ENCODE data around the gene RLN1. TPM values are rescaled to one million over a fixed set of nuclear protein-coding genes. Genes with fewer than 3 reads are reported as not detected.
"Not testable (repeated sequence)": the region's sequence is repeated elsewhere in the genome, so short reads cannot be mapped to it uniquely, and the experiment has no call there.

Gene RLN1
- polyA plus RNA-seq, 2 of the 4 experiments (the other 2 are of a cell fraction): 0.23 TPM; not detected in 1

DNA sequence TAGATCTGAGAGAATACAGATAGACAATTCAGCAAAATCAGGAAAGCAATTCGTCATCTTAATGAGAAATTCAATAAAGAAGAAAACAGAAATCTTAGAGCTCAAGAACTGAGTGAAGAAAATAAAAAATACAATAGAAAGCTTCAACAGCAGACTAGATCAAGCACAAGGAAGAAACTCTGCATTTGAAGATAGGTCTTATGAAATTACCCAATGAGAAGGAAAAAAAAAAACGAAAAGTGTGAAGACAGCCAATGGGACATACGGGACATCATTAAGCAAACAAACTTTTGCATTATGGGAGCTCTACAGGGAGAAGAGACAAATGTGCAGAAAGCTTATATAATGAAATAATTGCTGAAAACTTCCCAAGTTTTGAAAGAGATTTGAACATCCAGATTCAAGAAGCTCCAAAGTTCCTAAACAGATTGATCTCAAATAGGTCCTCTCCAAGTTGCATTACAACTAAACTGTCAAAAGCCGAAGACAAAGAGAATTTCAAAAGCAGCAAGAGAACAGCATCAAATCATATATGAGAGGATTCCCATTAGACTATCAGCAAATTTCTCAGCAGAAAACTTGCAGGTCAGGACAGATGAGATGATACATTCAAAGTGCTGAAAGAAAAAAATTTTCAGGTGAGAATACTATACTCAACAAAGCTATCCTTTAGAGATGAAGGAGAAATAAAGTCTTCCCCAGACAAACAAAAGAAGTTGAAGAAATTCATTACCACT is 24.3 kb downstream of the RLN1 start:
- POLR2A ChIA-PET: no interaction called here
- DNase-seq (ENCODE audit: low read depth in 1 of 2, low spot score in 1 of 2) (no peak), FAIRE-seq (peak; percentile 78), ATAC-seq (no peak)
- WGBS (ENCODE audit: missing lambda C conversion rate): 17% methylated on average over 4 of the region's 4 CpGs
- H3K4me3 ChIP-seq: no peak overlapping the region
- H3K4me2 ChIP-seq: no peak overlapping the region
- H3K9me3 ChIP-seq: peaks cover 22% of the 10 kb centered on the region; the same call in 2 of the 3 replicates
- H3K4me1 ChIP-seq: no peaks in the 10 kb centered on the region
- H3K27ac ChIP-seq: no peak overlapping the region
- no peak for TF ChIP-seq JUN (IDR thresholded peaks at IDR 0.05)
- TF ChIP-seq CHD4 (IDR thresholded peaks at IDR 0.05; ENCODE audit: borderline replicate concordance): no peak
- CTCF ChIA-PET: interaction anchor here (0.6 to 1.4 kb wide), 3 partner anchors 129 to 1237 kb away, joined by 3 to 4 read pairs (median 3); no protein-coding TSS in a partner anchor

DNA sequence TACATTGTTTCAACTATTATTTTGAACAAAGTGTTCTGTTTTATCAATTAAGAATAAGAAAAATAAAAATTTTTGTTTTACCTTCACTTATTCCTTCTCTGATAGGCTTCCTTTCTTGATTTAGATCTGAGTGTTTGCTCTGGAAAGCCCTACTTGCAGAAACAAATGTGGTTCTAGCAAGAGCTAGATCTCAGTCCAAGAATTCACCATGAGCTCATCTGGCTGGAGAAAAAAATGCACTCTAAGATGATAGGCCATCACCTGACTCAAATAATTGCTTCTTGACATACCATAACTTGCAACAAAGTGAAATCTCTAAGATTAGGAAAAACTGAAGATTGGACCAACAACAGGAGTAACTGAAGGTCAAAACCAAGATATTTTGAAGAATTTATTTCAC is 28.8 kb downstream of the RLN1 start:
- no peaks in the 10 kb centered on the region for H3K4me1 ChIP-seq
- ChIA-PET POLR2A (no interaction called here), CTCF (interaction anchor here (1.7 kb wide), 1 partner anchor 125 kb away, joined by 5 read pairs; no protein-coding TSS in a partner anchor)
- peaks cover 19% of the 10 kb centered on the region; the same call in 2 of the 3 replicates for H3K9me3 ChIP-seq
- no peak for TF ChIP-seq NR3C1 (IDR thresholded peaks at IDR 0.05)
- TF ChIP-seq, protein P1, sequence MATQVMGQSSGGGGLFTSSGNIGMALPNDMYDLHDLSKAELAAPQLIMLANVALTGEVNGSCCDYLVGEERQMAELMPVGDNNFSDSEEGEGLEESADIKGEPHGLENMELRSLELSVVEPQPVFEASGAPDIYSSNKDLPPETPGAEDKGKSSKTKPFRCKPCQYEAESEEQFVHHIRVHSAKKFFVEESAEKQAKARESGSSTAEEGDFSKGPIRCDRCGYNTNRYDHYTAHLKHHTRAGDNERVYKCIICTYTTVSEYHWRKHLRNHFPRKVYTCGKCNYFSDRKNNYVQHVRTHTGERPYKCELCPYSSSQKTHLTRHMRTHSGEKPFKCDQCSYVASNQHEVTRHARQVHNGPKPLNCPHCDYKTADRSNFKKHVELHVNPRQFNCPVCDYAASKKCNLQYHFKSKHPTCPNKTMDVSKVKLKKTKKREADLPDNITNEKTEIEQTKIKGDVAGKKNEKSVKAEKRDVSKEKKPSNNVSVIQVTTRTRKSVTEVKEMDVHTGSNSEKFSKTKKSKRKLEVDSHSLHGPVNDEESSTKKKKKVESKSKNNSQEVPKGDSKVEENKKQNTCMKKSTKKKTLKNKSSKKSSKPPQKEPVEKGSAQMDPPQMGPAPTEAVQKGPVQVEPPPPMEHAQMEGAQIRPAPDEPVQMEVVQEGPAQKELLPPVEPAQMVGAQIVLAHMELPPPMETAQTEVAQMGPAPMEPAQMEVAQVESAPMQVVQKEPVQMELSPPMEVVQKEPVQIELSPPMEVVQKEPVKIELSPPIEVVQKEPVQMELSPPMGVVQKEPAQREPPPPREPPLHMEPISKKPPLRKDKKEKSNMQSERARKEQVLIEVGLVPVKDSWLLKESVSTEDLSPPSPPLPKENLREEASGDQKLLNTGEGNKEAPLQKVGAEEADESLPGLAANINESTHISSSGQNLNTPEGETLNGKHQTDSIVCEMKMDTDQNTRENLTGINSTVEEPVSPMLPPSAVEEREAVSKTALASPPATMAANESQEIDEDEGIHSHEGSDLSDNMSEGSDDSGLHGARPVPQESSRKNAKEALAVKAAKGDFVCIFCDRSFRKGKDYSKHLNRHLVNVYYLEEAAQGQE (IDR thresholded peaks at IDR 0.05): no peak
- TF ChIP-seq FOSB (CRISPR knock-in tag; IDR thresholded peaks at IDR 0.05): no peak
- no peak for TF ChIP-seq RARB (CRISPR knock-in tag; IDR thresholded peaks at IDR 0.05)
- no peak for TF ChIP-seq NFE2L2 (conservative IDR thresholded peaks at IDR 0.05; ENCODE audit: low read length)
- no peak for TF ChIP-seq ZNF302 (CRISPR knock-in tag; IDR thresholded peaks at IDR 0.05)
- TF ChIP-seq JUNB (IDR thresholded peaks at IDR 0.05): no peak
- no peak for TF ChIP-seq CHD2 (IDR thresholded peaks at IDR 0.05; ENCODE audit: low read length, partially characterized antibody)
- no peak for TF ChIP-seq RCOR1 (IDR thresholded peaks at IDR 0.05; ENCODE audit: low read depth, low read length)
- no peak for TF ChIP-seq EP300 (IDR thresholded peaks at IDR 0.05)
- TF ChIP-seq HOXB13 (CRISPR knock-in tag; IDR thresholded peaks at IDR 0.05; ENCODE audit: low read depth): no peak
- TF ChIP-seq NPAS2 (CRISPR knock-in tag; IDR thresholded peaks at IDR 0.05; ENCODE audit: borderline replicate concordance): no peak
- TF ChIP-seq CBX8 (IDR thresholded peaks at IDR 0.05): no peak
- TF ChIP-seq HDAC2 (IDR thresholded peaks at IDR 0.05): no peak
- TF ChIP-seq JUN (IDR thresholded peaks at IDR 0.05): no peak
- TF ChIP-seq, protein P2, sequence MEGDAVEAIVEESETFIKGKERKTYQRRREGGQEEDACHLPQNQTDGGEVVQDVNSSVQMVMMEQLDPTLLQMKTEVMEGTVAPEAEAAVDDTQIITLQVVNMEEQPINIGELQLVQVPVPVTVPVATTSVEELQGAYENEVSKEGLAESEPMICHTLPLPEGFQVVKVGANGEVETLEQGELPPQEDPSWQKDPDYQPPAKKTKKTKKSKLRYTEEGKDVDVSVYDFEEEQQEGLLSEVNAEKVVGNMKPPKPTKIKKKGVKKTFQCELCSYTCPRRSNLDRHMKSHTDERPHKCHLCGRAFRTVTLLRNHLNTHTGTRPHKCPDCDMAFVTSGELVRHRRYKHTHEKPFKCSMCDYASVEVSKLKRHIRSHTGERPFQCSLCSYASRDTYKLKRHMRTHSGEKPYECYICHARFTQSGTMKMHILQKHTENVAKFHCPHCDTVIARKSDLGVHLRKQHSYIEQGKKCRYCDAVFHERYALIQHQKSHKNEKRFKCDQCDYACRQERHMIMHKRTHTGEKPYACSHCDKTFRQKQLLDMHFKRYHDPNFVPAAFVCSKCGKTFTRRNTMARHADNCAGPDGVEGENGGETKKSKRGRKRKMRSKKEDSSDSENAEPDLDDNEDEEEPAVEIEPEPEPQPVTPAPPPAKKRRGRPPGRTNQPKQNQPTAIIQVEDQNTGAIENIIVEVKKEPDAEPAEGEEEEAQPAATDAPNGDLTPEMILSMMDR (IDR thresholded peaks at IDR 0.05): no peak
- H3K4me2 ChIP-seq: no peak overlapping the region
- H3K4me3 ChIP-seq: no peak overlapping the region
- no peak overlapping the region for H3K27ac ChIP-seq
- ATAC-seq: no peak
- no peak for FAIRE-seq
- DNase-seq (ENCODE audit: low read depth in 1 of 2, low spot score in 1 of 2): no peak

DNA sequence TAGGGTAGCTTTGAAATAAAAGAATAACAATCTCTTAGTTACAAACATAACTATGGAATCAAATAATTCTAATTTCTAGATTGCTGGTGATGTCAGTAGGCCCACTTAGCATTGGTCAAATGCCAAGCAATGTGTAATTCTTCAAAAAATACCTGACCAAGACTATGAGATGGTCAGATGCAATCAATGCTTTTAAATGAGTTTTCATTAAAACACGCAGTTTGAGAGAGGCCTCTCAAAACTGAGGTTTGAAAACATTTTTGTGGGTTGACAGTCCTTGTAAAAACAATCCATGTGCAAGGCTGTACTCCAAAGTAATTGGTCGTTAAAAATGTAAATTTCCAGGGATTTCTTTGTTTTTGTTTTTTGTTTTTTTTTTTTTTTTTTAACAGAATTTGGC is 33.9 kb downstream of the RLN1 start:
- DNase-seq (ENCODE audit: low read depth in 1 of 2, low spot score in 1 of 2) (no peak), ATAC-seq (no peak), FAIRE-seq (no peak)
- TF ChIP-seq, protein P3, sequence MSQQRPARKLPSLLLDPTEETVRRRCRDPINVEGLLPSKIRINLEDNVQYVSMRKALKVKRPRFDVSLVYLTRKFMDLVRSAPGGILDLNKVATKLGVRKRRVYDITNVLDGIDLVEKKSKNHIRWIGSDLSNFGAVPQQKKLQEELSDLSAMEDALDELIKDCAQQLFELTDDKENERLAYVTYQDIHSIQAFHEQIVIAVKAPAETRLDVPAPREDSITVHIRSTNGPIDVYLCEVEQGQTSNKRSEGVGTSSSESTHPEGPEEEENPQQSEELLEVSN (IDR thresholded peaks at IDR 0.05; ENCODE audit: borderline replicate concordance, low read depth): no peak
- no peak for TF ChIP-seq RAD21 (conservative IDR thresholded peaks at IDR 0.05 in 1 of 2, IDR thresholded peaks at IDR 0.05 in 1 of 2)
- TF ChIP-seq POLR2A (IDR thresholded peaks at IDR 0.05; ENCODE audit: low read length): no peak
- no peak for TF ChIP-seq FOSL2 (IDR thresholded peaks at IDR 0.05)
- TF ChIP-seq FOSL2 (CRISPR knock-in tag; IDR thresholded peaks at IDR 0.05): no peak
- no peak for TF ChIP-seq HDAC2 (IDR thresholded peaks at IDR 0.05)
- TF ChIP-seq HEYL (CRISPR knock-in tag; IDR thresholded peaks at IDR 0.05): no peak
- no peak for TF ChIP-seq KDM1A (IDR thresholded peaks at IDR 0.05; ENCODE audit: low read depth)
- no peak for TF ChIP-seq RCOR1 (IDR thresholded peaks at IDR 0.05; ENCODE audit: low read depth, low read length)
- ChIA-PET CTCF (no interaction called here), POLR2A (no interaction called here)
- Histone ChIP-seq H3K9me3 (no peaks in the 10 kb centered on the region), H3K4me2 (no peak overlapping the region), H3K4me1 (no peaks in the 10 kb centered on the region), H3K4me3 (no peak overlapping the region), H3K27ac (no peak overlapping the region)
- WGBS (ENCODE audit: missing lambda C conversion rate): 40% methylated on average over 2 of the region's 2 CpGs

- FAIRE-seq: peak; percentile 98
- 29% methylated on average over 15 of the region's 50 CpGs for WGBS (ENCODE audit: missing lambda C conversion rate)
- DNase-seq (ENCODE audit: low read depth in 1 of 2, low spot score in 1 of 2); POLR2A ChIA-PET; H3K9me3 ChIP-seq; H3K27ac ChIP-seq; CTCF ChIA-PET; H3K4me1 ChIP-seq; H3K4me3 ChIP-seq: not testable (repeated sequence)
- H3K4me2 ChIP-seq: peak within 1 kb of the TSS; percentile 68
- ATAC-seq: peak; percentile 100
Observed at GRCh38 chr9:5303840-5304795, 35.6 kb downstream of the RLN1 start, which contains the start of gene RLN2. TSS of gene RLN2 (minus strand) at chr9:5304716. CDS start at chr9:5304580, 136 bp downstream.
